Anterior cingulate cortex (tissue), 58 donors: ENCODE data around the gene LATS2.
A peak's percentile ranks its signal among the peaks of the same experiment; 100 is the strongest.
"Not testable (repeated sequence)": the region's sequence is repeated elsewhere in the genome, so short reads cannot be mapped to it uniquely, and the experiment has no call there.

Experiments
- DNase-seq, 58 donors: peaks; one replicate each; lab custom pipeline; 2025; lab: John Stamatoyannopoulos, UW

LATS2 gene

GRCh38 chr13:20927596-20928257 is 133.7 kb downstream of the LATS2 start:
- no peak for DNase-seq

- not testable (repeated sequence) for DNase-seq
Observed at GRCh38 chr13:20925395-20925790, 136.0 kb downstream of the LATS2 start.

- peak in 54 of 58 donors; percentile 2 to 87 (median 44) for DNase-seq
Observed at GRCh38 chr13:20924758-20925394, 136.5 kb downstream of the LATS2 start.

GRCh38 chr13:20923272-20923671 is 138.1 kb downstream of the LATS2 start:
- no peak for DNase-seq
